Measurements from ENCODE around the gene IGSF6.

The IGSF6 gene

DNA sequence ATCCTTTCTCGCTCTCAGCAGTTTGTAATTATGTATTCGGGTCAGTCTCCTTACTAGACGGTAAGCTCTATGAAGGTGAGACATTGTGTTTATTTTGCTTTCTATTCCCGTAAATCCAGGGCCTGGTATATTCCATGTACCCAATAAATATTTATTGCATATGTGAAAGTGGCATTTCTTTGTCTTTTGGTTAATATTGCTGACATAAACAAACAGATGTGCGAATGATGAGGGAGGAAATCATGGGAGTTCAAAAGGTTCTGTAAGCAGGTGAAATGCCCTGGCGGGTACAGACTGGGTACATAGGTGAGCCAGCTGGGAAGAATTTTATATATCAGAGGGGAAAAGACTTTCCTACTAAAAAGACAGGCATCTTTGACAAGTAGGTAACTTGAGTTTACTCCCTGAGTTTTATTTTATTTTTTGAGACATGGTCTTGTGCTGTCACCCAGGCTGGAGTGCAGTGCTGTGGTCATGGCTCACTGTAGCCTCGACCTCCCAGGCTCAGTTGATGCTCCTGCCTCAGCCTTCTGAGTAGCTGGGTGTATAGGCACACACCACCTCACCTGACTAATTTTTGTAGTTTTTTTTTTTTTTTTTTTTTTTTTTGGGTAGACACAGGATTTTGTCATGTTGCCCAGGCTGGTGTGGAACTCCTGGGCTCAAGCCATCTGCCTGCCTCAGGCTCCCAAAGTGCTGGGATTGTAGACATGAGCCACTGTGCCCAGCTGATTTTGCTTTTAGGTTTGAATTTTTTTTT is 58.7 kb downstream of the IGSF6 start:
- Histone ChIP-seq H3K4me1 (ENCODE audit: control insufficient read depth in 1 of 2, insufficient read depth in 1 of 2, low read depth in 1 of 2, low read length in 1 of 2) (peaks cover 85 to 86% of the 10 kb centered on the region in 2 experiments), H3K4me3 (ENCODE audit: low read depth in 1 of 2, low read length in 1 of 2) (no peak overlapping the region), H3K27me3 (no peaks in the 10 kb centered on the region), H3K9me3 (no peaks in the 10 kb centered on the region), H3K27ac (peak overlapping the region; percentile 53), H3K36me3 (no peaks in the 10 kb centered on the region)
- TF ChIP-seq, protein P1, sequence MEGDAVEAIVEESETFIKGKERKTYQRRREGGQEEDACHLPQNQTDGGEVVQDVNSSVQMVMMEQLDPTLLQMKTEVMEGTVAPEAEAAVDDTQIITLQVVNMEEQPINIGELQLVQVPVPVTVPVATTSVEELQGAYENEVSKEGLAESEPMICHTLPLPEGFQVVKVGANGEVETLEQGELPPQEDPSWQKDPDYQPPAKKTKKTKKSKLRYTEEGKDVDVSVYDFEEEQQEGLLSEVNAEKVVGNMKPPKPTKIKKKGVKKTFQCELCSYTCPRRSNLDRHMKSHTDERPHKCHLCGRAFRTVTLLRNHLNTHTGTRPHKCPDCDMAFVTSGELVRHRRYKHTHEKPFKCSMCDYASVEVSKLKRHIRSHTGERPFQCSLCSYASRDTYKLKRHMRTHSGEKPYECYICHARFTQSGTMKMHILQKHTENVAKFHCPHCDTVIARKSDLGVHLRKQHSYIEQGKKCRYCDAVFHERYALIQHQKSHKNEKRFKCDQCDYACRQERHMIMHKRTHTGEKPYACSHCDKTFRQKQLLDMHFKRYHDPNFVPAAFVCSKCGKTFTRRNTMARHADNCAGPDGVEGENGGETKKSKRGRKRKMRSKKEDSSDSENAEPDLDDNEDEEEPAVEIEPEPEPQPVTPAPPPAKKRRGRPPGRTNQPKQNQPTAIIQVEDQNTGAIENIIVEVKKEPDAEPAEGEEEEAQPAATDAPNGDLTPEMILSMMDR (IDR thresholded peaks at IDR 0.05), result no peak

DNA sequence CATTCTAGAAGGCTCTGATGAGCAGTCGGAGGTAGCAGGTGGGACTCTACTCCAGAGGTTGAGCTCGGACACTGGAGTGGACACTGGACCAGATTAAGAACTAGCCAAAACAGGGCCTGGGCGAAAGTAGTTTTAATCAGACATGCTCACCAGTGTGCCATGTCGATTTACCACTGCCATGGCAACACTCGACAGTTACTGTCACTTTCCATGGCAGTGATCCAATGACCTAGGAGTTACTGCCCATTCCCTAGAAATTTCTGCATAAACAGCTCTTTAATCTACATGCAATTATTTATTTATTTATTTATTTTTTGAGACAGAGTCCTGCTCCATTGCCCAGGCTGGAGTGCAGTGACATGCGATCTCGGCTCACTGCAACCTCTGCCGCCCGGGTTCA is 60.2 kb downstream of the IGSF6 start:
- Histone ChIP-seq H3K36me3 (no peaks in the 10 kb centered on the region), H3K27ac (peak overlapping the region; percentile 84), H3K27me3 (no peaks in the 10 kb centered on the region), H3K4me3 (ENCODE audit: low read depth in 1 of 2, low read length in 1 of 2) (no peak overlapping the region), H3K9me3 (no peaks in the 10 kb centered on the region), H3K4me1 (ENCODE audit: control insufficient read depth in 1 of 2, insufficient read depth in 1 of 2, low read depth in 1 of 2, low read length in 1 of 2) (peaks cover 75 to 79% of the 10 kb centered on the region in 2 experiments)
- TF ChIP-seq, protein P1 (IDR thresholded peaks at IDR 0.05), result no peak

DNA sequence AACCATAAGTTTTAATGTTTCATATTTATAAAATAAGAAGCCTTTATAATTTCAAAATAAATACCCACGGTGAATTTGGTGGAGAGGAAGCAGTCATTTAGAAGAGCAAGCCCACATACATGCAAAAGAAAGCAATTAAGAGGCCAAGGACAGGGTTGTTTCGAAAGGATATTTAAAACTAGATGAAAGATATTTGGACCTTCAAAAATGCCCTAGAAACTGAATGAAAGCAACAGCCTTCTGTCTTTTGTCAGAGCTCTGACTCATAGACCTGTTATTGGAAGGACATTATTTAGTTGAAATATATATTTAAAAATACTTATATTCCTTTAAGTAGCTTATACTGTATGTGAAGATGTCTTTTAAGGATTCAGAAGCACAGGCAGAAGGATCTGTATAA is 61.6 kb downstream of the IGSF6 start:
- Histone ChIP-seq H3K36me3 (no peaks in the 10 kb centered on the region), H3K9me3 (no peaks in the 10 kb centered on the region), H3K27me3 (no peaks in the 10 kb centered on the region), H3K4me1 (ENCODE audit: control insufficient read depth in 1 of 2, insufficient read depth in 1 of 2, low read depth in 1 of 2, low read length in 1 of 2) (peaks cover 69 to 75% of the 10 kb centered on the region in 2 experiments), H3K4me3 (ENCODE audit: low read depth in 1 of 2, low read length in 1 of 2) (peak overlapping the region; percentile 47 to 48), H3K27ac (peak overlapping the region; percentile 84)
- TF ChIP-seq, protein P1 (IDR thresholded peaks at IDR 0.05), result no peak

DNA sequence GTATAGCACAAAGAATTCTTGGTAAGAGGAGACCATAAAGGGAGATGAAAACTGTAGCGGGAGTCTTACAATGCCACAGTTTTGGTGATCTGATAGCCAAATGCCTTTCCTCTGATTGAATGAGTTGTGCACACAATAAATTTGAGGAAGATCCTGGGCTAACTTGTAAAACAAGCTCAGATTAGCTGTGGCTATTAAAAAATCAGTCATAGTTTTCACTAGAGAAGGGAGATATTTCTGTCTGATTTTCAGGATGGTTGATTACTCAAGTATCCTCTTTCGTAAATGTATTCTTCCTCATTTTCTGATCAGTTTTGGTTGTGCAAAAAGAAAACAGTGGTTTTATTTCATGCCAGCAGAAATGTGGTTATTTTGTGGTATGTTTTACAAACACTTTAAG is 62.1 kb downstream of the IGSF6 start:
- Histone ChIP-seq H3K27me3 (no peaks in the 10 kb centered on the region), H3K4me3 (ENCODE audit: low read depth in 1 of 2, low read length in 1 of 2) (peak overlapping the region; percentile 47 to 48), H3K4me1 (ENCODE audit: control insufficient read depth in 1 of 2, insufficient read depth in 1 of 2, low read depth in 1 of 2, low read length in 1 of 2) (peaks cover 69 to 73% of the 10 kb centered on the region in 2 experiments), H3K27ac (peak overlapping the region; percentile 84), H3K36me3 (no peaks in the 10 kb centered on the region), H3K9me3 (no peaks in the 10 kb centered on the region)
- TF ChIP-seq, protein P1 (IDR thresholded peaks at IDR 0.05), result no peak

DNA sequence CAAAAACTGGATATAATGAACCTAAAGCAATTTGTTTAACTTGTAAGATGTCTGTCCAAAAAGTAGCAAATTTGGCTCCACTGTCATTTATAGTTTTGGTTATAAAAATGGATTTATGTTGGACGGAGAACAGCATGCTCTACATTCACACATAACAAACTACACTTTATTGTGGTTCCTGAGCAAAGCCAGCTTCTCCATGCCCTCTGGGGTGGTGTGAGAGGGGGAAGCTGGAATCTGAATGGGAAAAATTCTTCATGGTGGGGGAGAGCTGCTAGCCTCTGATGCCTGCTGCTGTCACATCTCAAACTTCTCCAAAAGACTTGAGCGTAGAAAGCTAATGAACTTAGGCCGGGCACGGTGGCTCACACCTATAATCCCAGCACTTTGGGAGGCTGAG is 62.9 kb downstream of the IGSF6 start:
- H3K27ac ChIP-seq, result peak overlapping the region; percentile 84
- H3K9me3 ChIP-seq, result no peaks in the 10 kb centered on the region
- no peaks in the 10 kb centered on the region for H3K36me3 ChIP-seq
- peak overlapping the region in 1 of 2 experiments; percentile 47 for H3K4me3 ChIP-seq (ENCODE audit: low read depth in 1 of 2, low read length in 1 of 2)
- TF ChIP-seq, protein P1 (IDR thresholded peaks at IDR 0.05), result no peak
- H3K27me3 ChIP-seq, result no peaks in the 10 kb centered on the region
- peaks cover 62 to 67% of the 10 kb centered on the region in 2 experiments for H3K4me1 ChIP-seq (ENCODE audit: control insufficient read depth in 1 of 2, insufficient read depth in 1 of 2, low read depth in 1 of 2, low read length in 1 of 2)

Measured in neutrophil (primary cell).